Naive thymus-derived CD4-positive, alpha-beta T cell (primary cell): ENCODE data around the gene BHLHA15. TPM values are rescaled to one million over a fixed set of nuclear protein-coding genes. Genes with fewer than 3 reads are reported as not detected.
A peak's percentile ranks its signal among the peaks of the same experiment; 100 is the strongest.

ENCODE experiments used
- ATAC-seq: fragments of 150-1000 bp; cut with Tn5 transposase; 2 replicates; pipeline ENCODE4 v1.10.0; 2021; ENCODE audit warnings: mild to moderate bottlenecking, moderate library complexity
- CTCF ChIA-PET: fragments of 350-600 bp; sonication (Branson Sonifier 250); formaldehyde crosslinking; loops from one replicate; lab custom pipeline; 2021; ENCODE audit warnings: antibody characterized with exemption; lab: Charles Lee
- POLR2A ChIA-PET: fragments of 350-600 bp; sonication (Branson Sonifier 250); formaldehyde crosslinking; loops from one replicate; lab custom pipeline; 2021; ENCODE audit warnings: antibody characterized with exemption, inconsistent platforms; lab: Charles Lee
- DNase-seq, 9 donors: peaks; one replicate each; pipeline versions ENCODE4 v3.0.0 to v3.0.0-alpha.2; 2020 to 2022; ENCODE audit warnings: mixed read lengths in 1 of 9
- H3K27ac ChIP-seq: one replicate; pipeline ENCODE4 v1.7.0; 2013; ENCODE audit warnings: mild to moderate bottlenecking, low read depth, low read length, moderate library complexity
- H3K27me3 ChIP-seq, 2 donors: one replicate each; pipeline ENCODE4 v1.7.0; 2013; ENCODE audit warnings: low read length in 2 of 2, mild to moderate bottlenecking in 2 of 2, moderate library complexity in 2 of 2; ENCODE audit not compliant: control insufficient read depth in 2 of 2, insufficient read depth in 2 of 2
- H3K36me3 ChIP-seq, 3 experiments: 1 replicate in 2 of 3; 2 replicates in 1 of 3; pipeline ENCODE4 v1.7.0; 2013; ENCODE audit warnings: low read length in 3 of 3, mild to moderate bottlenecking in 3 of 3, moderate library complexity in 1 of 3; ENCODE audit not compliant: insufficient read depth in 3 of 3, control insufficient read depth in 2 of 3
- H3K4me1 ChIP-seq, 2 donors: one replicate each; pipeline ENCODE4 v1.7.0; 2013; ENCODE audit warnings: low read length in 2 of 2, mild to moderate bottlenecking in 2 of 2, moderate library complexity in 1 of 2; ENCODE audit not compliant: control insufficient read depth in 2 of 2, insufficient read depth in 2 of 2
- H3K4me3 ChIP-seq: 2 replicates; pipeline ENCODE4 v1.7.0; 2013; ENCODE audit warnings: mild to moderate bottlenecking, low read length
- H3K9me3 ChIP-seq, 3 experiments: 1 replicate in 2 of 3; 2 replicates in 1 of 3; pipeline ENCODE4 v1.7.0; 2013; ENCODE audit warnings: low read length in 3 of 3; ENCODE audit not compliant: control insufficient read depth in 2 of 3
- H3K27ac Mint-ChIP-seq, 9 donors: one replicate each; pipeline ENCODE4 v1.8.0; 2020 to 2022; ENCODE audit warnings: mixed read lengths in 9 of 9, mild to moderate bottlenecking in 8 of 9, moderate library complexity in 5 of 9, inconsistent platforms in 2 of 9
- H3K27me3 Mint-ChIP-seq, 5 donors: one replicate each; pipeline ENCODE4 v1.8.0; 2021 to 2022; ENCODE audit warnings: mixed read lengths in 5 of 5, mild to moderate bottlenecking in 1 of 5
- H3K36me3 Mint-ChIP-seq, 5 donors: one replicate each; pipeline ENCODE4 v1.8.0; 2020 to 2022; ENCODE audit warnings: mixed read lengths in 5 of 5, mild to moderate bottlenecking in 3 of 5, inconsistent platforms in 1 of 5
- H3K4me1 Mint-ChIP-seq, 7 donors: one replicate each; pipeline ENCODE4 v1.8.0; 2020 to 2022; ENCODE audit warnings: mixed read lengths in 7 of 7, mild to moderate bottlenecking in 3 of 7, inconsistent platforms in 1 of 7
- H3K4me3 Mint-ChIP-seq, 10 donors: one replicate each; pipeline ENCODE4 v1.8.0; 2020 to 2022; ENCODE audit warnings: mild to moderate bottlenecking in 10 of 10, mixed read lengths in 10 of 10, moderate library complexity in 6 of 10, inconsistent platforms in 2 of 10
- H3K9me3 Mint-ChIP-seq, 11 donors: one replicate each; pipeline ENCODE4 v1.8.0; 2020 to 2022; ENCODE audit warnings: mixed read lengths in 11 of 11, mild to moderate bottlenecking in 4 of 11, inconsistent platforms in 1 of 11, moderate library complexity in 1 of 11
- intact Hi-C, 2 donors: fragments of 100-400 bp; cut with micrococcal nuclease; formaldehyde crosslinking; loops; one replicate each; pipeline ENCODE4 v1.15.1; 2023
- polyA plus RNA-seq, 2 donors: library from polyadenylated mRNA; unstranded; fragments of 300-500 nt; fragmentation: Illumina TruSeq; gene quantifications; one replicate each; pipeline ENCODE4 v1.2.3, GENCODE V29; 2021
- total RNA-seq, 6 experiments: library from RNA in 5 of 6; stranded (reverse) in 5 of 6; gene quantifications; 1 replicate in 5 of 6; 2 replicates in 1 of 6; pipeline ENCODE4 v1.2.3 and lab custom pipeline; 2021 to 2026

Gene BHLHA15
- total and polyA plus RNA-seq, 7 experiments from 2014 or later: 0.39 to 0.80 TPM; not detected in 5

- Mint-ChIP-seq H3K27ac (peak overlapping the region in 4 of 9 donors; percentile 27 to 84 (median 68)), H3K27me3 (no peaks in the 10 kb centered on the region), H3K9me3 (peaks cover 0 to 1% (median 0%) of the 10 kb centered on the region in 11 donors), H3K4me3 (peak overlapping the region in 5 of 10 donors; percentile 6 to 84 (median 25)), H3K4me1 (peaks cover 31 to 71% (median 51%) of the 10 kb centered on the region in 7 donors), H3K36me3 (peaks cover 12 to 37% (median 22%) of the 10 kb centered on the region in 5 donors)
- H3K27me3 ChIP-seq: no peaks in the 10 kb centered on the region
- peaks cover 0 to 27% (median 17%) of the 10 kb centered on the region in 3 experiments for H3K36me3 ChIP-seq
- no peak overlapping the region for H3K4me3 ChIP-seq
- intact Hi-C loops: no loop called here
- H3K27ac ChIP-seq: no peak overlapping the region
- H3K9me3 ChIP-seq: no peaks in the 10 kb centered on the region
- H3K4me1 ChIP-seq: peaks cover 21 to 48% of the 10 kb centered on the region in 2 donors
- ATAC-seq (no peak), DNase-seq (peak in 1 of 9 donors; percentile 17)
- ChIA-PET CTCF (interaction anchor here (0.6 kb wide), 1 partner anchor 80 kb away, joined by 3 read pairs; no protein-coding TSS in a partner anchor), POLR2A (interaction anchor here (1.0 to 5.0 kb wide), 2 partner anchors 44 to 46 kb away, joined by 3 to 39 read pairs; no protein-coding TSS in a partner anchor)
These were observed 5.9 kb upstream of the BHLHA15 start for GRCh38 chr7:98205162-98205845.

- peak overlapping the region in 2 of 9 donors; percentile 43 to 91 for H3K27ac Mint-ChIP-seq
- ChIA-PET POLR2A (interaction anchor here (0.6 kb wide), 1 partner anchor 43 kb away, joined by 3 read pairs; no protein-coding TSS in a partner anchor), CTCF (interaction anchor here (1.2 kb wide), 1 partner anchor 44 kb away, joined by 3 read pairs; no protein-coding TSS in a partner anchor)
- H3K4me1 ChIP-seq: peaks cover 19 to 37% of the 10 kb centered on the region in 2 donors
- no peak for DNase-seq
- intact Hi-C loops: no loop called here
- H3K4me3 ChIP-seq: no peak overlapping the region
- no peak overlapping the region for H3K27ac ChIP-seq
- no peak overlapping the region for H3K4me3 Mint-ChIP-seq
- peaks cover 0 to under 1% (median 0%) of the 10 kb centered on the region in 5 donors for H3K27me3 Mint-ChIP-seq
- peaks cover 0 to 1% (median 0%) of the 10 kb centered on the region in 11 donors for H3K9me3 Mint-ChIP-seq
- no peaks in the 10 kb centered on the region for H3K27me3 ChIP-seq
- peaks cover 21 to 58% (median 37%) of the 10 kb centered on the region in 7 donors for H3K4me1 Mint-ChIP-seq
- ATAC-seq: no peak
- peaks cover 0 to 27% (median 17%) of the 10 kb centered on the region in 3 experiments for H3K36me3 ChIP-seq
- peaks cover 12 to 37% (median 22%) of the 10 kb centered on the region in 5 donors for H3K36me3 Mint-ChIP-seq
- no peaks in the 10 kb centered on the region for H3K9me3 ChIP-seq
These were observed 4.5 kb upstream of the BHLHA15 start for GRCh38 chr7:98206451-98207330.

- Histone ChIP-seq H3K36me3 (peaks cover 0 to 27% (median 17%) of the 10 kb centered on the region in 3 experiments), H3K27ac (no peak overlapping the region), H3K4me3 (no peak overlapping the region), H3K4me1 (peaks cover 0 to 12% of the 10 kb centered on the region in 2 donors), H3K9me3 (no peaks in the 10 kb centered on the region), H3K27me3 (no peaks in the 10 kb centered on the region)
- H3K4me3 Mint-ChIP-seq: peak overlapping the region; percentile 48 to 85 (median 61)
- H3K27me3 Mint-ChIP-seq: peaks cover 0 to 3% (median 0%) of the 10 kb centered on the region in 5 donors
- ATAC-seq (no peak), DNase-seq (no peak)
- POLR2A ChIA-PET: interaction anchor here (1.1 to 1.3 kb wide), 2 partner anchors 41 kb away, joined by 4 to 5 read pairs; no protein-coding TSS in a partner anchor
- H3K36me3 Mint-ChIP-seq: peaks cover 10 to 30% (median 18%) of the 10 kb centered on the region in 5 donors
- H3K27ac Mint-ChIP-seq: peak overlapping the region in 3 of 9 donors; percentile 32 to 65 (median 60)
- intact Hi-C loops: no loop called here
- peaks cover 5 to 31% (median 17%) of the 10 kb centered on the region in 7 donors for H3K4me1 Mint-ChIP-seq
- CTCF ChIA-PET: no interaction called here
- peaks cover 0 to 1% (median 0%) of the 10 kb centered on the region in 11 donors for H3K9me3 Mint-ChIP-seq
These were observed 1.9 kb upstream of the BHLHA15 start for GRCh38 chr7:98209166-98209920.

- ATAC-seq (no peak), DNase-seq (no peak)
- no peaks in the 10 kb centered on the region for H3K9me3 ChIP-seq
- Mint-ChIP-seq H3K4me1 (peaks cover 0 to 20% (median 9%) of the 10 kb centered on the region in 7 donors), H3K27ac (no peak overlapping the region), H3K4me3 (peak overlapping the region in 5 of 10 donors; percentile 42 to 76 (median 55)), H3K27me3 (peaks cover 0 to 3% (median 0%) of the 10 kb centered on the region in 5 donors), H3K36me3 (peaks cover 5 to 23% (median 11%) of the 10 kb centered on the region in 5 donors), H3K9me3 (no peaks in the 10 kb centered on the region)
- ChIA-PET CTCF (no interaction called here), POLR2A (interaction anchor here (1.8 to 2.1 kb wide), 2 partner anchors 8 to 41 kb away, joined by 8 to 14 read pairs; partner anchors contain the start of gene TECPR1)
- no peak overlapping the region for H3K27ac ChIP-seq
- H3K4me3 ChIP-seq: no peak overlapping the region
- H3K36me3 ChIP-seq: peaks cover 0 to 21% (median 11%) of the 10 kb centered on the region in 3 experiments
- H3K4me1 ChIP-seq: peaks cover 0 to 5% of the 10 kb centered on the region in 2 donors
- intact Hi-C loops: loop anchor here in 1 of 2 donors (1.0 to 2.0 kb wide), 2 partner anchors 8 to 40 kb away; no protein-coding TSS in a partner anchor
- no peaks in the 10 kb centered on the region for H3K27me3 ChIP-seq
These were observed 572 bp upstream of the BHLHA15 start for GRCh38 chr7:98210513-98211220.

- DNase-seq (no peak), ATAC-seq (no peak)
- H3K27ac Mint-ChIP-seq: peak overlapping the region in 5 of 9 donors; percentile 25 to 84 (median 58)
- peaks cover 0 to 14% (median 5%) of the 10 kb centered on the region in 7 donors for H3K4me1 Mint-ChIP-seq
- Histone ChIP-seq H3K27me3 (no peaks in the 10 kb centered on the region), H3K9me3 (no peaks in the 10 kb centered on the region), H3K27ac (no peak overlapping the region), H3K4me1 (peaks cover 0 to 5% of the 10 kb centered on the region in 2 donors), H3K4me3 (no peak overlapping the region), H3K36me3 (peaks cover 0 to 17% (median under 1%) of the 10 kb centered on the region in 3 experiments)
- intact Hi-C loops: loop anchor here in 1 of 2 donors (1.0 to 2.0 kb wide), 2 partner anchors 10 to 39 kb away; no protein-coding TSS in a partner anchor
- H3K36me3 Mint-ChIP-seq: peaks cover 0 to 18% (median 7%) of the 10 kb centered on the region in 5 donors
- POLR2A ChIA-PET: interaction anchor here (1.8 to 2.1 kb wide), 2 partner anchors 9 to 39 kb away, joined by 8 to 14 read pairs; partner anchors contain the start of gene TECPR1
- CTCF ChIA-PET: interaction anchor here (0.6 to 1.0 kb wide), 2 partner anchors 9 to 39 kb away, joined by 3 read pairs; no protein-coding TSS in a partner anchor
- H3K27me3 Mint-ChIP-seq: peaks cover 0 to 3% (median 0%) of the 10 kb centered on the region in 5 donors
- no peaks in the 10 kb centered on the region for H3K9me3 Mint-ChIP-seq
- peak overlapping the region; percentile 48 to 79 (median 64) for H3K4me3 Mint-ChIP-seq
These were observed 665 bp downstream of the BHLHA15 start for GRCh38 chr7:98211676-98212531.
